Tongue (tissue), 2 donors: ENCODE measurements around the gene FAM98C. TPM values are rescaled to one million over a fixed set of nuclear protein-coding genes. Genes with fewer than 3 reads are reported as not detected.
"Not testable (repeated sequence)": the region's sequence is repeated elsewhere in the genome, so short reads cannot be mapped to it uniquely, and the experiment has no call there.

Source experiments
- DNase-seq: peaks from one replicate; pipeline ENCODE4 v3.0.0-alpha.2; 2015
- total RNA-seq: library from RNA; depleted of rRNA; stranded (reverse); fragments of >200 nt; gene quantifications from one replicate; pipeline ENCODE4 v1.2.3, GENCODE V29; 2014

Gene FAM98C
- total RNA-seq, result 7.2 TPM

GRCh38 chr19:38402967-38403674 lies at the start of gene FAM98C:
TSS of gene FAM98C (plus strand) at chr19:38403093. CDS start at chr19:38403154, 61 bp downstream.
- peak; percentile 99 for DNase-seq

DNA sequence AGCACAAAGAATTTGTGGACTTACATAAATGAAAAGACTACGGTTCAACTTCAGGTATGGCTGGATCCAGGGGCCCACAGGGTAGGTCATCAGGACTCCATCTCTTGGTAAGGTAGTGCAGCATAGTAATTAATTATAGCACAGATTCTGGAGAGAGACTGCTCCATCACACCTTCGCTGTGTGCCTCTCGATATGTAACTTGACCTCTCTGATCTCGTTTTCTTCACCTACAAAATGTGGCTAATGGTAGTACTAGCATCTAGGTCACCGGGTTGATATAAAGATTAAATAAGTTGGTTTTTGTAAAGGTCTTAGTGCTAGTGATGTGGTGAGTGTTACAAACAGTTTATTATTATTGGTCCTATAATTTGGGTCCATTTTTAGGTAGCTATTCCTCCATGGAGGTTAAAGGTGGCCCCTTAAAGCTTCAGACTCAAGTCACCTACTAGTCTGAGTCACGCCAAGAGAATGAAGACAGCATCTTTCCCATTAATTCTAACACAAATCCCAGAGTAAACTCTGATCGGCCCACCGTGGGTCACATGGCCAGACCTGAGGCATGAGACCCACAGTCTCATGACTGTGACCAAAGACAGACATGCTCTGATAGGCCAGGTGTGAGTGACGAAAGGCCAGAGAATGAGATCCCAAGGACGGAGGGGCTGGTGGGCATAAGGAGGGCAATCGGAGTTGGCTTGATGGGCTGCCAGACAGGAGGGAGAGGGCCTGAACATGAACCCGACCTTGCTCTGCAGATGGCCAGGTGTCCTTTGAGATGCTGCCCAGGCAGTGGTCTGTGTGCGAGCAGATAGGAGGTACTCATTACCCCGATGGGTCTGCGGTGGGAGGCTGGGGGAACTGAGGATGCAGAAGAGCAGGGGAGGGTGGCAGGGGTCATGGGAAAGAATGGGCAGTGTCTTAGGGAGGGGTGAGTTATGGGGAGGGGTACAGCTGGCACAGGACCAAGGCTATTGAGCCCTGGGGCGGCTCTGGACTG lies 46.9 kb upstream of the FAM98C start:
- DNase-seq, result no peak

DNA sequence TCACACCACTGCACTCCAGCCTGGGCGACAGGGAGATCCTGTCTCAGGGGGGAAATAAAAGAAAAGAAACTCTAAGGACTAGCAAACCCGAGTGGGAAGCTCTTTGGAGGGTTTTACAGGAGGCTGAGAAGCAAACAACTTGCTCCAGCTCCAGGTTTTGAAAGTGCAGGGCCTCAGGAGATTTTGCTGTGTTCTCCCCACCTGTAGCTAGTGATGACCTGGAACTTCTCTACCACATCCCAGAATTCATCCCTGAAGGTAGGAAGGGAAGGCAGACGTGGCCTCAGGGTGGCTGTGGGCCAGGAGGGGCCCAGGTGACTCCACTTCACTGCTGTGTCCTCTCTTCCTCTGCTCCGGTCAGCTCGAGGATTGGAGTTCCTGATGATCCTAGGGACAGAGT lies 44.8 kb upstream of the FAM98C start:
- DNase-seq, result no peak

DNA sequence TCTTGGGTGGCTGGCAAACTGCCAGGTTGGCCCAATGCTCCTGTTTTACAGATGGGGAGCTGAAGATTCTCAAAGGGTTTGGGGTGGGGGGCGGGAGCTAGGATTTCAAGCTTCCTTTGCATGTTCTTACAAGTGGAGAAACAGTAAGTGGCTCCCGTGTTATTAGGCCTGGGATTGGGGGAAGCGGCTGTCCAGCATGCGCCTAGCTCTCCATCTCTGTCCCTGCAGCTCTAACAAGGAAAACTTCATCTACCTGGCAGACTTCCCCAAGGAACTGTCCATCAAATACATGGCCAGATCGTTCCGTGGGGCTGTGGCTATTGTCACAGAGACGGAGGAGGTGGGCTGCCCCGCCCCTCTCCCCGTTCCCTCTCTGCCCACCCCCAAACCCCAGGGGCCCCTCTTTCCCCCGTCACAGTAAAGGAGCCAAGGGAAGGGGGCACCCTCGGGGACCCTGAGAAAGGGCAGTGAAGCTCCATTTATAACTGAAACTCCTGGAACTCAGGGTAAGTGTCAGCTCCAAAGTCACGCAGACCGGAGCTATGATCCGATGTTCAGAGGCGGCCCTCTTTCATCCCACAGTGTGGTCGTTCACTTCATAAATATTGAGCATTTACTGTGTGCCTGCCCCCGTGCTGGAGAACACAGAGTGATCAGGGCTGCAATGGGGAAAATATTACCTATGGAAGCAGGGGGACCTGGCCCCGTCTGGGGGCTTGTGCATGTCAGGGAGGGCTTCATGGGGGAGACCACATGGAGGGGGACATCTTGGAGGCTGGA lies 43.5 kb upstream of the FAM98C start:
- DNase-seq, result no peak

DNA sequence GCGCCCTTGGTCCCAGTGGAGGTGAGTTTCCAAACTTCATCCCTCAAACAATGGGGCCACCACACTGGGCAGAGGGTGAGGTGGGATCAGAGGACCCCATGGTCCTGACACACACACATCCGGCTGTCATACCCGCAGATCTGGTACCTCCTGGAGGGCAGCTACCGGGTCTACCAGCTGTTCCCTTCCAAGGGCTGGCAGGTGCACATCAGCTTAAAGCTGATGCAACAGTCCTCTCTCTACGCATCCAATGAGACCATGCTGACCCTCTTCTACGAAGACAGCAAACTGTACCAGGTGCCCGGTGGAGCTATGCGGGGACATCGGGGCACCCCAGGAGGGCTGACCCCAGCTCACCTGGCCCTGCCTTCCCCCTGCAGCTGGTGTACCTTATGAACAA lies 42.5 kb upstream of the FAM98C start:
- no peak for DNase-seq

GRCh38 chr19:38360839-38361631 lies 41.9 kb upstream of the FAM98C start:
- DNase-seq, result no peak

GRCh38 chr19:38361633-38362075 lies 41.2 kb upstream of the FAM98C start:
- DNase-seq, result peak; percentile 89

DNA sequence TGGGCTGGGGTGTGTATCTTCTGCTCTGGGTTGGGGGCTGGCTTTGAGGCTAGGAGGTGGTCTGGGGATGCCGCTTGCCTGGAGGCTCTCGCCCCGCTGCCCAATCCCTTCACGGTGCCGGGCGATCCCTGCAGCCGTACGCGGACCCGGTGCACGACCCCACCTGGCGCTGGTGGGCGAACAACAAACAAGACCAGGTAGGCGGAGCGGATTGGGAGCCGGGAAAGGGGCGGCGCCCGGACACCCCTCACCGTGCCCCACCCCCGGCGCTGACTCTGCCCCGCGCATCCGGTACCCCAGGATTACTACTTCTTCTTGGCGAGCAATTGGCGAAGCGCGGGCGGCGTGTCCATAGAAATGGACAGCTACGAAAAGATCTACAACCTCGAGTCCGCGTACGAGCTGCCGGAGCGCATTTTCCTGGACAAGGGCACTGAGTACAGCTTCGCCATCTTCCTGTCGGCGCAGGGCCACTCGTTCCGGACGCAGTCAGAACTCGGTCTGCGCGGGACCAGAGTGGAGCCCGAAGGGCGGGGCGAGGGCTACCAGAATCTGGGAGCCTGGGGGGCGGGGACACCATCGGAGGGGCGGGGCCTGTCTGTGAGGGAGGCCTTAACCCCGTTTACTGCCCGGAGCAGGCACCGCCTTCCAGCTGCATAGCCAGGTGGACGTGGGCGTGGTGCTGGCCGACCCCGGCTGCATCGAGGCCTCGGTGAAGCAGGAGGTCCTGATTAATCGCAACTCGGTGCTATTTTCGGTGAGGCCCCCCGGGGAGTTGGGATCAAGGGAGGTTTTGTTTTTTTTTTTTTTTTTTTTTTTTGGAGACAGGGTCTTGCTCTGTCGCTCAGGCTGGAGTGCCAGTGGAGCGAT lies 40.6 kb upstream of the FAM98C start:
- peak; percentile 54 for DNase-seq

DNA sequence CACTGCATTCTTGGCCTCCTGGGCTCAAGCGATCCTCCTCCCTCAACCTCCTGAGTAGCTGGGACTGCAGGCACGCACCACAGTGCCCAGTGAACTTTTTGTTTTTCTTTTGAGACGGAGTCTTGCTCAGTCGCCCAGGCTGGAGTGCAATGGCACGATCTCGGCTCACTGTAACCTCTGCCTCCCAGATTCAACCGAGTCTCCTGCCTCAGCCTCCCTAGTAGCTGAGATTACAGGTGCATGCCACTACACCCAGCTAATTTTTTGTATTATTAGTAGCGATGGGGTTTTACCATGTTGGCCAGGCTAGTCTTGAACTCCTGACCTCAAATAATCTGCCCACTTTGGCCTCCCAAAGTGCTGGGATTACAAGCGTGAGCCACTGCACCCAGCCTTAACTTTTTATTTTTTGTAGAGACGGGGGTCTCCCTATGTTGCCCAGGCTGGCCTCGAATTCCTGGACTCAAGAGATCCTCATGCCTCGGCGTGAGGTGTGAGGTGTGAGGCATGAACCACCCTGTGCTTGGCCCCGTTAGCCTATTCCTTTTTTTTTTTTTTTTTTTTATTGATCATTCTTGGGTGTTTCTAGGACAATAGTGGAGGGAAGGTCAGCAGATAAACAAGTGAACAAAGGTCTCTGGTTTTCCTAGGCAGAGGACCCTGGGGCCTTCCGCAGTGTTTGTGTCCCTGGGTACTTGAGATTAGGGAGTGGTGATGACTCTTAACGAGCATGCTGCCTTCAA lies 39.8 kb upstream of the FAM98C start:
- not testable (repeated sequence) for DNase-seq

GRCh38 chr19:38367041-38367440 lies 35.9 kb upstream of the FAM98C start:
- DNase-seq, result no peak

- no peak for DNase-seq
These were observed 33.3 kb upstream of the FAM98C start for GRCh38 chr19:38369584-38369983.

- no peak for DNase-seq
These were observed 32.6 kb upstream of the FAM98C start for GRCh38 chr19:38370299-38370698.

DNA sequence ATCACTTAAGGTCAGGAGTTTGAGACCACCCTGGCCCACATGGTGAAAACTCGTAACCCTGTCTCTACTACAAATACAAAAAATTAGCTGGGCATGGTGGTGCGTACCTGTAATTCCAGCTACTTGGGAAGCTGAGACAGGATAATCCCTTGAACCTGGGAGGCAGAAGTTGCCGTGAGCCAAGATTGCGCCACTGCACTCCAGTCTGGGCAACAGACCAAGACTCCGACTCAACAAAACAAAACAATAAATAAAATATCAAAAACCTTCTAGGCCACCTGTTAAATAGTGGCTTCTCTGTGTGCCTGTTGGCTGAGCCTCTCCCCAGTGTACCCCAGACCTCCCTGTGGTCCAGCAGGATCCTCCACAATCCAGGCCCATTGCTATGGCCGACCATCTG lies 31.8 kb upstream of the FAM98C start:
- no peak for DNase-seq

DNA sequence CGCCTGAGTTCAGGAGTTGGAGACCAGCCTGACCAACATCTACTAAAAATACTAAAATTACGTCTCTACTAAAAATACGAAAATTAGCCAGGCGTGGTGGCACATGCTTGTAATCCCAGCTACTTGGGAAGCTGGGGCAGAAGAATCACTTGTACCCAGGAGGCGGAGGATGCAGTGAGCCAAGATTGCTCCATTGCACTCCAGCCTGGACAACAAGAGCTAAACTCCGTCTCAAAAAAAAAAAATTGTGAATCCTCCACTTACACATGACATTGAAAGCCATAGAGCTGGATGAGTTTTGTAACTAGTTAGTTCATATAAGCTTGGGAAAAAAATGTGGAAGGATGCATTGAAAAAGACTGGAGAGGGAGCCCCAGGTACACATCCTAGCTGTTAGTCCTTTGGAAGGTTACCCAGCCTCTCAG lies 29.0 kb upstream of the FAM98C start:
- DNase-seq, result no peak

DNA sequence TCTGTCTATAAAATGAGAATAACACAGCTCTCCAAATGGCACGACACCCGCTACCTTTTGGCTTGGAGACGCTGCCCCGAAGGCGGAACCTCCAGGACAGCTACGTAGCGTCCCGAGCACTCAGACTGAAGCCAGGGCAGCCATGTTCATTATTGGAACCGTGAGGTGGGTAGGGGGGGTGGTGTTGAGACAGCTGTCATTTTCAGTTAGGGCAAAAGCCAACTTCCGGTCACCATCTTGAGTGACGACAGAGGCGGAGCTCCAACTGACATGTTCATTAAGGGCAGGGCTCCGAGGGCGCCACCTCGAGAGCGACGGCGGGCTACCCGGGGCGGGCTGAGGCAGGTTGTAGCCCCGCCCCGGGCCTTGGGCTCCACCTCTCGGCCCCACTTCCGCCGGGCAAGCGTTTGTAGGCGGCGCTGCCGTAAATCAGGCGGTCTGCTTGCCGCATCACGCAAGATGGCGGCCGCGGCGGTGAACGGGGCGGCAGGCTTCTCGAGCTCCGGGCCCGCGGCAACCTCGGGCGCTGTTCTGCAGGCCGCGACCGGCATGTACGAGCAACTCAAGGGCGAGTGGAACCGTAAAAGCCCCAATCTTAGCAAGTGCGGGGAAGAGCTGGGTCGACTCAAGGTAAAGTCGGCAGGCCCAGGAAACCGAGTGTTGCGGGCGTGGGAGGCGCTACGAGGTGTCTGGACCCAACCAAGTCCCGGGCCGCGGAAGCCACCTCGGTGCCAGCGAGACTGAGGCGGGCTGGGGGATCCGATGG lies 28.4 kb upstream of the FAM98C start, which contains the start of gene PSMD8:
PSMD8 (plus strand) TSS at position 240 of the 766 bp plus-strand sequence; CDS start at position 271, 31 bp downstream.
- DNase-seq, result peak; percentile 100

DNA sequence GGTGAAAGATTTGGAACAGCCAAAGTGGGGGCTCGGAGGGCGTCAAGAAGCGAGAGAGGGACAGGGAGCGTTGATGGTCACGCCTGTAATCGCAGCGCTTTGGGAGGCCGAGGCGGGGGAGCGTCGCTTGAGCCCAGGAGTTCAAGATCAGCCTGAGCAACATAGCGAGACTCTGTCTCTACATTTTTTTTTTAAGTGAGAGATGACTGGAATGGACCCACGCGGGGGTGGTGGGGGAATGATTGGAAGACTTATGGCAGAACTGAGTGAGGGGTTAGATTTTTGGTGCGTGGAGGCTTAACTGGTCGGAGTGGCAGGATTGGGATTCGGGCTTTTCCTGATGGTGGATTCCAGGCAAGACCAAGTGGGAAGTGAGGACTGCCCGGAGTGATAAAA lies 27.8 kb upstream of the FAM98C start:
- DNase-seq, result no peak

DNA sequence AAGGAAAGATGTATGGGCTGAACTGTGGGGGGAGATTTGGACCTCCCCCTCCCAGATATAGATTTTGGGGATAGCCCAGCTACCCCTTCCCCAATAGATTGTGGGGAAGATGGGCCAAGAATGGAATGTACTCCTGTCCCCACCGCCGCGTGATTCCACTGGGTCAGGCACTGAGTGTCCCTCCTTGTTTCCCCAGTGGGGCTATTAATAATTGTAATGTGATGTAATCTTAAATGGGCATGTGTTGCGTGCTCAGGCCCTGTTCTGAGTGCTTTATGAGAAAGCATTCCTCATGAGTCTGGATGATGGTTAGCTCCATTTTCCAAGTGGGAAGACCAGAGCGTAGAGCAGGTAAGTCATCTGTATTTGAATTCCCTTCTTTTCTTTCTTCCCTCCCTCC lies 27.1 kb upstream of the FAM98C start:
- no peak for DNase-seq

GRCh38 chr19:38376576-38376975 lies 26.3 kb upstream of the FAM98C start:
- no peak for DNase-seq

DNA sequence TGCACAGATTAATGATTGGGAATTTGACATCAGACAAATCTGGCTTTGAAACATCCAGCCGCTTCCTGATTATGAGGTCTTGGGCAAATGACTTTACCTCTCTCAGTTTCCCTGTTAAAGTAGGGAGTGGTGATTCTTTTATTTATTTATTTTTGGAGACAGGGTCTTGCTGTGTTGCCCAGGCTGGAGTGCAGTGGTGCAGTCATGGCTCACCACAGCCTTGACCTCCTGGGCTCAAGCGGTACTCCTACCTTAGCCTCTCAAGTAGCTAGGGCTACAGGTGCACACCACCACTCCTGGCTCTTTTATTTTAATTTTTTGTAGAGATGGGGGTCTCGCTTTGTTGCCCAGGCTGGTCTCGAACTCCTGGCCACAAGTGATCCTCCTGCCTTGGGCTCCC lies 25.8 kb upstream of the FAM98C start:
- no peak for DNase-seq
